OCI-LY1 (cell line): ENCODE data around the gene LRRTM1.

Experiments used
- H2AFZ ChIP-seq: fragments of 200-600 bp; sonication (generic), shearing (Covaris generic); 2 replicates; pipeline ENCODE4 v1.6.0; 2014; ENCODE audit warnings: antibody characterized with exemption, mild to moderate bottlenecking, low read length
- H3F3A ChIP-seq: fragments of 200-600 bp; sonication (generic), shearing (Covaris generic); 2 replicates; pipeline ENCODE4 v1.6.0; 2014; ENCODE audit warnings: mild to moderate bottlenecking, antibody characterized with exemption, low read length, moderate library complexity; ENCODE audit not compliant: insufficient read depth
- H3K27ac ChIP-seq: fragments of 200-600 bp; sonication (generic); 2 replicates; pipeline ENCODE4 v1.5.1; 2014; ENCODE audit warnings: low read length, mixed run types, mild to moderate bottlenecking, low read depth; ENCODE audit not compliant: poor library complexity, severe bottlenecking
- H3K27me3 ChIP-seq: fragments of 200-600 bp; sonication (generic); 2 replicates; pipeline ENCODE4 v1.6.0; 2014; ENCODE audit warnings: antibody characterized with exemption, mild to moderate bottlenecking, low read length, moderate library complexity; ENCODE audit not compliant: insufficient read depth
- H3K36me3 ChIP-seq: fragments of 200-600 bp; sonication (generic); 2 replicates; pipeline ENCODE4 v1.6.1; 2014; ENCODE audit warnings: mild to moderate bottlenecking, antibody characterized with exemption, low read length, moderate library complexity, mixed read lengths; ENCODE audit not compliant: insufficient read depth
- H3K4me1 ChIP-seq: fragments of 200-600 bp; sonication (generic); 2 replicates; pipeline ENCODE4 v1.5.1; 2014; ENCODE audit warnings: mild to moderate bottlenecking, low read length, moderate library complexity; ENCODE audit not compliant: insufficient read depth, severe bottlenecking
- H3K4me2 ChIP-seq: fragments of 200-600 bp; sonication (generic), shearing (Covaris generic); 2 replicates; pipeline ENCODE4 v1.6.1; 2014; ENCODE audit warnings: low read length
- H3K4me3 ChIP-seq: fragments of 200-600 bp; sonication (generic); 2 replicates; pipeline ENCODE4 v1.5.1; 2014; ENCODE audit warnings: low read length, low read depth, mild to moderate bottlenecking, mixed read lengths; ENCODE audit not compliant: poor library complexity, severe bottlenecking
- H3K79me2 ChIP-seq: fragments of 200-600 bp; shearing (Covaris generic); 2 replicates; pipeline ENCODE4 v1.6.1; 2016; ENCODE audit warnings: mixed run types, low read length, mixed read lengths; ENCODE audit not compliant: insufficient read depth
- H3K9ac ChIP-seq: fragments of 200-600 bp; sonication (generic), shearing (Covaris generic); 2 replicates; pipeline ENCODE4 v1.6.1; 2014; ENCODE audit warnings: mild to moderate bottlenecking, low read length, mixed read lengths
- H3K9me2 ChIP-seq: fragments of 200-600 bp; sonication (generic), shearing (Covaris generic); 2 replicates; pipeline ENCODE4 v1.6.1; 2014; ENCODE audit warnings: low read depth, mild to moderate bottlenecking, low read length, mixed read lengths
- H3K9me3 ChIP-seq: fragments of 200-600 bp; shearing (Covaris generic); 2 replicates; pipeline ENCODE4 v1.6.1; 2014; ENCODE audit warnings: low read length, mixed read lengths
- H4K20me1 ChIP-seq: fragments of 200-600 bp; sonication (generic), shearing (Covaris generic); 2 replicates; pipeline ENCODE4 v1.6.0; 2016; ENCODE audit warnings: mild to moderate bottlenecking, low read length; ENCODE audit not compliant: insufficient read depth
- EZH2 ChIP-seq: fragments of 200-600 bp; sonication (generic), shearing (Covaris generic); IDR thresholded peaks from 2 replicates; pipeline ENCODE4 v1.8.0; 2017; ENCODE audit warnings: borderline replicate concordance, mixed run types, mild to moderate bottlenecking, antibody characterized with exemption, low read length, moderate library complexity, mixed read lengths
- TF ChIP-seq, protein P1 (sequence below): fragments of 200-600 bp; sonication (generic), shearing (Covaris generic); IDR thresholded peaks from 2 replicates; pipeline ENCODE4 v1.5.1; 2017; ENCODE audit warnings: mild to moderate bottlenecking, antibody characterized with exemption, low read length, moderate library complexity, mixed read lengths

LRRTM1 gene

DNA sequence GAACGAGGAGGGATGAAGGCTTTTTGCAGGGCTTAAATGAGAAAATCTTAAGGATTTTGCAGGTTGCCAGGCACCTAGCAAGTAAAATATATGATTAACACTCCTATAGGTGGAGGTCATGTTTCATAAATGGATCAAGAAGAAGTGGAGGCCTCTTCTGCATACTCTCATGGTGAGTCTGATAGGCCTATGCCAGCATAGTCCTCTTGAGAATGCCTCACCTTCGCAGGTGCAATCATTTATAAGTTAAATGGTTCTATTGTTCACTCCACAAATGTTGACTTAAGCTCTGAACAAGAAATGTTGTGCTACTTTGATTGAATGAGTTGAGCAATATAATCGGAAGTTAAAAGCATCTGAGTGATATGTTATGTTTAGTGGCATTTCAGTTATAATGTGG, 12.1 kb downstream of the LRRTM1 start:
- no peak overlapping the region for H2AFZ ChIP-seq
- H3K36me3 ChIP-seq = no peaks in the 10 kb centered on the region
- H3K27ac ChIP-seq = no peak overlapping the region
- no peak overlapping the region for H3K4me2 ChIP-seq
- H3K9me2 ChIP-seq = no peaks in the 10 kb centered on the region
- H3K79me2 ChIP-seq = no peaks in the 10 kb centered on the region
- no peaks in the 10 kb centered on the region for H3K4me1 ChIP-seq
- H3K4me3 ChIP-seq = no peak overlapping the region
- no peaks in the 10 kb centered on the region for H3K9me3 ChIP-seq
- TF ChIP-seq EZH2 = no peak
- TF ChIP-seq, protein P1, sequence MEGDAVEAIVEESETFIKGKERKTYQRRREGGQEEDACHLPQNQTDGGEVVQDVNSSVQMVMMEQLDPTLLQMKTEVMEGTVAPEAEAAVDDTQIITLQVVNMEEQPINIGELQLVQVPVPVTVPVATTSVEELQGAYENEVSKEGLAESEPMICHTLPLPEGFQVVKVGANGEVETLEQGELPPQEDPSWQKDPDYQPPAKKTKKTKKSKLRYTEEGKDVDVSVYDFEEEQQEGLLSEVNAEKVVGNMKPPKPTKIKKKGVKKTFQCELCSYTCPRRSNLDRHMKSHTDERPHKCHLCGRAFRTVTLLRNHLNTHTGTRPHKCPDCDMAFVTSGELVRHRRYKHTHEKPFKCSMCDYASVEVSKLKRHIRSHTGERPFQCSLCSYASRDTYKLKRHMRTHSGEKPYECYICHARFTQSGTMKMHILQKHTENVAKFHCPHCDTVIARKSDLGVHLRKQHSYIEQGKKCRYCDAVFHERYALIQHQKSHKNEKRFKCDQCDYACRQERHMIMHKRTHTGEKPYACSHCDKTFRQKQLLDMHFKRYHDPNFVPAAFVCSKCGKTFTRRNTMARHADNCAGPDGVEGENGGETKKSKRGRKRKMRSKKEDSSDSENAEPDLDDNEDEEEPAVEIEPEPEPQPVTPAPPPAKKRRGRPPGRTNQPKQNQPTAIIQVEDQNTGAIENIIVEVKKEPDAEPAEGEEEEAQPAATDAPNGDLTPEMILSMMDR = no peak
- no peaks in the 10 kb centered on the region for H3F3A ChIP-seq
- no peak overlapping the region for H3K9ac ChIP-seq
- H3K27me3 ChIP-seq = no peaks in the 10 kb centered on the region
- H4K20me1 ChIP-seq = no peaks in the 10 kb centered on the region

DNA sequence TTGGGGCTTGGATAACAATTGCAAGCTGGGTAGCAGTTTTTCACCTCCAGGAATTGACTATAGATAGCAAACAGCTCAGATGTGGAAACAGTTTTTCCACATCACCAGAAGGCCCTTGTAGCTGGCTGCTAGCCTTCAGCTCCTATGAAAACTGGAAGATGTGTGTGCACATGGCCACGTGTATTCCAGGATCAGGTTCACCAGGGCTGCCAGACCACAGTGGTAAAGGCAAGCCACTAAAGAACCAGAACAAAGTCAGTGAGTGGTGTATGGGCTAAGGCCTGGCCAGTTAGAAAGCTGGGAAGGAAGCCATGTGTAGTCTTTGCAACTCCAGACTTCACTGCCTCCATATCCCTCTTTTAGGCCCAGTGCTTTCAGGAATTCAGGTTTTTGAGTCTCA, 12.9 kb downstream of the LRRTM1 start:
- Histone ChIP-seq H3K27me3 (no peaks in the 10 kb centered on the region), H4K20me1 (no peaks in the 10 kb centered on the region), H3K27ac (no peak overlapping the region), H3K4me1 (no peaks in the 10 kb centered on the region), H3K4me3 (no peak overlapping the region), H3K9me3 (no peaks in the 10 kb centered on the region), H3F3A (no peaks in the 10 kb centered on the region), H3K9me2 (no peaks in the 10 kb centered on the region), H3K36me3 (no peaks in the 10 kb centered on the region), H3K79me2 (no peaks in the 10 kb centered on the region), H3K4me2 (no peak overlapping the region), H2AFZ (no peak overlapping the region), H3K9ac (no peak overlapping the region)
- TF ChIP-seq EZH2 = no peak
- TF ChIP-seq, protein P1 = no peak

DNA sequence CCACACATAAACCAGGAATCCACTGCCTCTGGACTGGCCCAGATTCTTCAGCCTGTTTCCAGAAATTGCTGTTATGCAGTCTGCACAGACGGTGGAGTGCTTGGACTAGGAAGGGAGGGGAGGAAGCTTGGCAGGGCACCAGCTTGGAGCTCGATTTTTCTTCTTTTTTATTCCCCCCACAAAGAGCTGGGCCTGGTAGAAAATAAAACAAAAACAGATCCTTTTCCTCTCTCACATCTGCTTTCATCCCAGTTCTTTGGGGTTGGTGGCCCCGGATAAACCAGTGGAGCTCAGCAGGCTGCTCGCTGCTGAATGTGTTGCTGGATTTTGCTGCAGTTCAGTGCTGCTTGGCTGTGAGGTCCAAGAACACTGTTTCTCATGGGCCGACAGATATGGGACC, 16.0 kb downstream of the LRRTM1 start:
- Histone ChIP-seq H3K4me2 (no peak overlapping the region), H3K9me2 (no peaks in the 10 kb centered on the region), H3K36me3 (no peaks in the 10 kb centered on the region), H3K4me3 (no peak overlapping the region), H3K27ac (no peak overlapping the region), H3K79me2 (no peaks in the 10 kb centered on the region), H3K4me1 (no peaks in the 10 kb centered on the region), H3K9me3 (no peaks in the 10 kb centered on the region), H3K27me3 (no peaks in the 10 kb centered on the region), H2AFZ (no peak overlapping the region), H3F3A (no peaks in the 10 kb centered on the region), H4K20me1 (no peaks in the 10 kb centered on the region), H3K9ac (no peak overlapping the region)
- TF ChIP-seq EZH2 = no peak

DNA sequence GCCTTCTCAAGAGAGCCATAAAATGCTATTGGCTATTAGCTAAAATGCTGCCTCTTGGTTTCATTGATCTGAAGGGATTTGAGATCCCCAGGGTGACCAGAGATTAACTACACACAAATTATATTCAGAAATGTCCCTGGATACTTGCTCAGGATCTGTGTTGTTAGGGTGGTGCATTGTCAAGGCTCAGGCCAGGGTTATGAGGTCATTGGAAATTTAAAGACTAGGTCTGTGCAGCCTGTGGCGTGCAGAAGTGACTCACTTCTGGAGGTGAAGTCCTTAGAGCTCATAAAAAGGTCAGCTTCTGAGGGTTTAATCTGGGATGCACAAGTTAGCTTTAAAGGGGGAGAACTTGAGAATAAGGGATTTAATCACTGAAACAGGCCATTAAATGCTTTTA, 23.5 kb downstream of the LRRTM1 start:
- H3K27me3 ChIP-seq = no peaks in the 10 kb centered on the region
- no peak overlapping the region for H2AFZ ChIP-seq
- no peaks in the 10 kb centered on the region for H3K36me3 ChIP-seq
- H3K9ac ChIP-seq = no peak overlapping the region
- H3F3A ChIP-seq = no peaks in the 10 kb centered on the region
- no peaks in the 10 kb centered on the region for H4K20me1 ChIP-seq
- no peak overlapping the region for H3K4me3 ChIP-seq
- no peaks in the 10 kb centered on the region for H3K9me2 ChIP-seq
- H3K79me2 ChIP-seq = no peaks in the 10 kb centered on the region
- H3K27ac ChIP-seq = no peak overlapping the region
- H3K4me1 ChIP-seq = no peaks in the 10 kb centered on the region
- H3K4me2 ChIP-seq = no peak overlapping the region
- no peak for TF ChIP-seq EZH2
- TF ChIP-seq, protein P1 = no peak
- H3K9me3 ChIP-seq = no peaks in the 10 kb centered on the region
